OCI-LY3 (cell line): Measurements from ENCODE around the gene MIDN.

Source experiments
- H2AFZ ChIP-seq: fragments of 200-600, 300-600 bp; shearing (Covaris generic); 2 replicates; pipeline ENCODE4 v1.6.0; 2014; ENCODE audit warnings: antibody characterized with exemption, low read depth, low read length
- H3K27ac ChIP-seq: fragments of 200-600, 300-600 bp; sonication (generic); 2 replicates; pipeline ENCODE4 v1.5.1; 2014; ENCODE audit warnings: mild to moderate bottlenecking, low read length, moderate library complexity, mixed read lengths
- H3K27me3 ChIP-seq: fragments of 200-600, 300-600 bp; sonication (generic); 2 replicates; pipeline ENCODE4 v1.6.1; 2014; ENCODE audit warnings: low read depth, low read length, mixed read lengths
- H3K36me3 ChIP-seq: fragments of 200-600, 300-600 bp; sonication (generic); replicated peaks from 2 replicates; pipeline ENCODE3; 2014; ENCODE audit warnings: low read depth, low read length, mixed read lengths
- H3K4me1 ChIP-seq: fragments of 300-600, 200-600 bp; sonication (generic); 2 replicates; pipeline ENCODE4 v1.6.1; 2014; ENCODE audit warnings: low read length, mixed read lengths
- H3K4me2 ChIP-seq: fragments of 200-600, 300-600 bp; sonication (generic); 2 replicates; pipeline ENCODE4 v1.6.1; 2014; ENCODE audit warnings: low read length, mixed read lengths
- H3K4me3 ChIP-seq: fragments of 300-600, 200-600 bp; sonication (generic); 2 replicates; pipeline ENCODE4 v1.5.1; 2014; ENCODE audit warnings: antibody characterized with exemption, mild to moderate bottlenecking, low read length, moderate library complexity
- H3K79me2 ChIP-seq: fragments of 300-600, 200-600 bp; shearing (Covaris generic); 2 replicates; pipeline ENCODE4 v1.6.1; 2014; ENCODE audit warnings: mild to moderate bottlenecking, low read length, mixed read lengths
- H3K9ac ChIP-seq: fragments of 300-600, 200-600 bp; shearing (Covaris generic); 2 replicates; pipeline ENCODE4 v1.6.0; 2014; ENCODE audit warnings: mild to moderate bottlenecking, low read length, moderate library complexity
- H3K9me3 ChIP-seq: fragments of 200-600, 300-600 bp; shearing (Covaris generic); 2 replicates; pipeline ENCODE4 v1.6.1; 2014; ENCODE audit warnings: low read length, mixed read lengths; ENCODE audit not compliant: insufficient read depth
- H4K20me1 ChIP-seq: fragments of 200-600, 300-600 bp; sonication (generic); 2 replicates; pipeline ENCODE4 v1.6.1; 2016; ENCODE audit warnings: low read length, mixed read lengths; ENCODE audit not compliant: insufficient read depth
- CTCF ChIP-seq: fragments of 200-600, 300-600 bp; sonication (generic); IDR thresholded peaks from 2 replicates; pipeline ENCODE4 v1.5.1; 2014; ENCODE audit warnings: antibody characterized with exemption, low read length, low read depth
- EZH2phosphoT487 ChIP-seq: fragments of 200-600 bp; shearing (Covaris generic); IDR thresholded peaks from 2 replicates; pipeline ENCODE4 v1.6.1; 2018; ENCODE audit warnings: antibody characterized with exemption, mixed run types, low read depth

MIDN gene

GRCh38 chr19:1258163-1258492, 9.7 kb downstream of the MIDN start:
- H3K4me2 ChIP-seq = peak overlapping the region; percentile 96
- TF ChIP-seq EZH2phosphoT487 = no peak
- TF ChIP-seq CTCF = no peak
- H3K79me2 ChIP-seq = peaks cover 31% of the 10 kb centered on the region
- peaks cover 43% of the 10 kb centered on the region for H3K4me1 ChIP-seq
- peaks cover 11% of the 10 kb centered on the region; the same call in 1 of the 2 replicates for H4K20me1 ChIP-seq
- H3K27ac ChIP-seq = no peak overlapping the region
- H3K9ac ChIP-seq = no peak overlapping the region
- peaks cover 42% of the 10 kb centered on the region for H3K36me3 ChIP-seq
- H3K9me3 ChIP-seq = no peaks in the 10 kb centered on the region
- H2AFZ ChIP-seq = no peak overlapping the region
- H3K27me3 ChIP-seq = no peaks in the 10 kb centered on the region
- H3K4me3 ChIP-seq = no peak overlapping the region

- peaks cover 24% of the 10 kb centered on the region for H3K79me2 ChIP-seq
- H3K36me3 ChIP-seq = peaks cover 37% of the 10 kb centered on the region
- TF ChIP-seq EZH2phosphoT487 = no peak
- no peak for TF ChIP-seq CTCF
- H3K9me3 ChIP-seq = no peaks in the 10 kb centered on the region
- H3K27me3 ChIP-seq = no peaks in the 10 kb centered on the region
- H4K20me1 ChIP-seq = peaks cover 5% of the 10 kb centered on the region; the same call in 1 of the 2 replicates
- peaks cover 37% of the 10 kb centered on the region for H3K4me1 ChIP-seq
- peak overlapping the region; percentile 77 for H3K9ac ChIP-seq
- H3K27ac ChIP-seq = peak overlapping the region; percentile 89
- H2AFZ ChIP-seq = no peak overlapping the region
- H3K4me3 ChIP-seq = peak overlapping the region; percentile 77
- peak overlapping the region; percentile 96 for H3K4me2 ChIP-seq
These were observed 10.4 kb downstream of the MIDN start for GRCh38 chr19:1258707-1259205.

- peak overlapping the region; percentile 96 for H3K4me2 ChIP-seq
- H3K79me2 ChIP-seq = peaks cover 19% of the 10 kb centered on the region
- no peaks in the 10 kb centered on the region for H3K9me3 ChIP-seq
- TF ChIP-seq CTCF (no peak), EZH2phosphoT487 (no peak)
- peak overlapping the region; percentile 77 for H3K9ac ChIP-seq
- H4K20me1 ChIP-seq = peaks cover under 1% of the 10 kb centered on the region; the same call in 1 of the 2 replicates
- H2AFZ ChIP-seq = no peak overlapping the region
- peaks cover 32% of the 10 kb centered on the region for H3K36me3 ChIP-seq
- peak overlapping the region; percentile 89 for H3K27ac ChIP-seq
- peak overlapping the region; percentile 77 for H3K4me3 ChIP-seq
- H3K27me3 ChIP-seq = no peaks in the 10 kb centered on the region
- peaks cover 37% of the 10 kb centered on the region for H3K4me1 ChIP-seq
These were observed 11.0 kb downstream of the MIDN start for GRCh38 chr19:1259206-1259875.

- H3K4me3 ChIP-seq = peak overlapping the region; percentile 77
- no peaks in the 10 kb centered on the region for H3K9me3 ChIP-seq
- H2AFZ ChIP-seq = no peak overlapping the region
- H3K36me3 ChIP-seq = peaks cover 24% of the 10 kb centered on the region
- H3K79me2 ChIP-seq = peaks cover 11% of the 10 kb centered on the region; the same call in 1 of the 2 replicates
- no peaks in the 10 kb centered on the region for H4K20me1 ChIP-seq
- TF ChIP-seq EZH2phosphoT487 (no peak), CTCF (no peak)
- H3K9ac ChIP-seq = peak overlapping the region; percentile 77
- peak overlapping the region; percentile 96 for H3K4me2 ChIP-seq
- peak overlapping the region; percentile 89 for H3K27ac ChIP-seq
- peaks cover 43% of the 10 kb centered on the region for H3K4me1 ChIP-seq
- no peaks in the 10 kb centered on the region for H3K27me3 ChIP-seq
These were observed 11.7 kb downstream of the MIDN start for GRCh38 chr19:1259876-1260748.
